ENCODE measurements around the gene CHID1. TPM values are rescaled to one million over a fixed set of nuclear protein-coding genes. Genes with fewer than 3 reads are reported as not detected.

Gene CHID1
- total and polyA plus RNA-seq, 9 of the 15 experiments (the other 6 are each of a cell fraction or from before 2014, with no cell fraction given), result 15.1 to 108 (median 39.8) TPM

- TF ChIP-seq ETV5 (CRISPR knock-in tag; IDR thresholded peaks at IDR 0.05; ENCODE audit: low read depth) (no peak), GABPA (tag; conservative IDR thresholded peaks at IDR 0.05; ENCODE audit: low read depth) (0 out of 2 replicates have a peak, but pooled peaks have one; percentile 16), NFYB (IDR thresholded peaks at IDR 0.05; ENCODE audit: extremely low read depth, insufficient read length) (no peak), USF2 (CRISPR knock-in tag; IDR thresholded peaks at IDR 0.05) (no peak), RERE (CRISPR knock-in tag; IDR thresholded peaks at IDR 0.05; ENCODE audit: borderline replicate concordance) (no peak), ID3 (CRISPR knock-in tag; IDR thresholded peaks at IDR 0.05) (no peak), ID3 (tag; IDR thresholded peaks at IDR 0.05) (0 out of 2 replicates have a peak, but pooled peaks have one; percentile 27), ATF3 (IDR thresholded peaks at IDR 0.05) (no peak), ATF3 (CRISPR knock-in tag; conservative IDR thresholded peaks at IDR 0.05) (no peak), U2AF1 (optimal IDR thresholded peaks at IDR 0.05; ENCODE audit: low read depth, low read length) (no peak), E2F5 (CRISPR knock-in tag; IDR thresholded peaks at IDR 0.05) (no peak), ZNF253 (CRISPR knock-in tag; conservative IDR thresholded peaks at IDR 0.05) (no peak), BACH1 (tag; IDR thresholded peaks at IDR 0.05) (no peak), MAFF (IDR thresholded peaks at IDR 0.05; ENCODE audit: low read length) (no peak), ZNF282 (CRISPR knock-in tag; IDR thresholded peaks at IDR 0.05) (no peak), ATF4 (CRISPR knock-in tag; IDR thresholded peaks at IDR 0.05) (no peak), HEY1 (CRISPR knock-in tag; IDR thresholded peaks at IDR 0.05; ENCODE audit: borderline replicate concordance) (no peak)
These were observed 78.0 kb downstream of the CHID1 start, which contains the start of gene CD151 (continued) for GRCh38 chr11:832529-833113.
